GM06990 (cell line): ENCODE results near the gene PNLIPRP2.

Source experiments
- DNase-seq: peaks from one replicate; pipeline ENCODE4 v3.0.0-alpha.2; 2011; ENCODE audit not compliant: insufficient read length; ENCODE audit errors: extremely low read depth
- H3K27me3 ChIP-seq: replicated peaks from 2 replicates; pipeline ENCODE4 v1.6.0; 2011; ENCODE audit warnings: low read length; ENCODE audit not compliant: control insufficient read depth, insufficient read depth
- H3K36me3 ChIP-seq: 2 replicates; pipeline ENCODE4 v1.5.1; 2011; ENCODE audit warnings: low read length; ENCODE audit not compliant: control insufficient read depth, insufficient read depth
- H3K4me3 ChIP-seq: replicated peaks from 2 replicates; pipeline ENCODE4 v1.5.1; 2011; ENCODE audit warnings: low read depth, mild to moderate bottlenecking, control low read depth, low read length
- CTCF ChIP-seq: IDR thresholded peaks from 2 replicates; pipeline ENCODE4 v1.5.1; 2011; ENCODE audit warnings: low read length, control low read depth, mild to moderate bottlenecking, inconsistent platforms; ENCODE audit not compliant: insufficient read depth, poor library complexity, severe bottlenecking

The PNLIPRP2 gene

DNA sequence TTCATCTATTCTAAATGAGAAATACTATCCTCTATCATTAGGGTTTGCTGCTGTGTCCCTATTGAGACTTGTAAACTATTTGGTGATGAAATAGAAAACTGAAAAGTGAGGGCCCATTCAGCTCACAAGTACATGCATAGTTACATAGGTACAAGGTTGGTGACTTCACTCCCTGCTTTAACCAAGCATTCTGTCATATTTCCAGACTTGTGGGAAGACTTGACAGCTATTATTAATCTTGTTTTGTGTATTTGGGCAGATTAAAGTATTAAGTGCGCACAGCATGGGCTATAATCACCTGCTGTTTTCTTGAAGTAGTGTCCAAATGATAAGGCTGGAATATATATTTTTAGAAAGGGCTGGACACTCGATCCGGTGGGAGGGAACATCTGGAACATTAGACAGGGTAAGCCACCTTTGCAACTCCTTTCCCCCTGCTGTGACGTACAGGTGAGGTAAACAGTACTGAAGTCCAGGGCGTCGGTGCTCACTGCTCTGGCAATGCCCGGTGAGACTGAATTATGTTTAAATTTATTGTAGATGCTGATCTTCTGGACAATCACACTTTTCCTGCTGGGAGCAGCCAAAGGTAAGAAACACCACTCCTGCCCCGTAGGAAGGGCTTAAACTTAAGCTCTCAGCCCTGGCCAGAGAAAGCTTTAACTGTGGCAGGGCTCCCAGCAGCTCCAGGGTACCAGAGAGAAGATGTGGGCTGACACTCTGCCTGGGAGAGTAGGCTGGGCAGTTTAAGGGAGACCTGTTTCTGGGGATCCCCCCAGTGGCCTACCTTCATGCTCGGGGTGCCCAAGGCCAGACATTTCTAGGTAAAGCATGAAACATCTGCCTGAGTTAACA, 29.9 kb upstream of the PNLIPRP2 start, which contains the start of gene PNLIPRP1:
Gene PNLIPRP1 (plus strand): TSS at position 370 of the 855 bp plus-strand sequence. CDS start 171 bp downstream, at position 541.
- Histone ChIP-seq H3K4me3 (no peak within 1 kb of the TSS), H3K36me3 (no peaks in the 10 kb centered on the region), H3K27me3 (no peaks in the 10 kb centered on the region; the same call in 1 of the 2 replicates)
- DNase-seq = no peak
- TF ChIP-seq CTCF = no peak

- TF ChIP-seq CTCF = no peak
- no peaks in the 10 kb centered on the region; the same call in 1 of the 2 replicates for H3K27me3 ChIP-seq
- H3K36me3 ChIP-seq = no peaks in the 10 kb centered on the region
- DNase-seq = no peak
- no peak overlapping the region for H3K4me3 ChIP-seq
Observed at GRCh38 chr10:116593139-116593740, 27.5 kb upstream of the PNLIPRP2 start.

DNA sequence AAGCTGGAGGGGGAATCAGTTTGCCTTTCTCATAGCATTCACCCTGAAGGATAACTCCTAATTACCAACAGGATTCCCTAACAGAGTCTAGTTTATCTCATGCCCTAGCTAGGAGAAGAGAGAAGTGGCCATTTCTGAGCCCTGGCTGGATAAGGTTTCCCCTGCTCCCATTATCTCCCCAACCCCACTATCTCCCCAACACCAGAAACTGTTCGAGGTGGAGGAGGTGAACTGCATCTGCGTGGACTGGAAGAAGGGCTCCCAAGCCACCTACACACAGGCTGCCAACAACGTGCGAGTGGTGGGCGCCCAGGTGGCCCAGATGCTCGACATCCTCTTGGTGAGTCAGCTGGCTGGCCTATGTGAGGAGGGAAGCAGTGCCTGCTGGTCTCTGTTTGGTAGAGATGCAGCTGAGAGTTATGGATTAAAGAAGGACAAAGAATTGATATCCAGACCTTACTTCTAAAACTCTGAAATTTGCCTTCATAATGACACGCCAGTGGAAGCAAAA, 26.2 kb upstream of the PNLIPRP2 start:
- Histone ChIP-seq H3K27me3 (no peaks in the 10 kb centered on the region; the same call in 1 of the 2 replicates), H3K4me3 (no peak overlapping the region), H3K36me3 (no peaks in the 10 kb centered on the region)
- DNase-seq = no peak
- no peak for TF ChIP-seq CTCF

- TF ChIP-seq CTCF = no peak
- Histone ChIP-seq H3K36me3 (no peaks in the 10 kb centered on the region), H3K27me3 (no peaks in the 10 kb centered on the region; the same call in 1 of the 2 replicates), H3K4me3 (no peak overlapping the region)
- DNase-seq = no peak
Observed at GRCh38 chr10:116596062-116596461, 24.7 kb upstream of the PNLIPRP2 start.

GRCh38 chr10:116597543-116597942, 23.2 kb upstream of the PNLIPRP2 start:
- Histone ChIP-seq H3K27me3 (no peaks in the 10 kb centered on the region), H3K36me3 (no peaks in the 10 kb centered on the region), H3K4me3 (no peak overlapping the region)
- TF ChIP-seq CTCF = no peak
- no peak for DNase-seq
